HepG2 (cell line): ENCODE results near the gene BTG1. TPM values are rescaled to one million over a fixed set of nuclear protein-coding genes. Genes with fewer than 3 reads are reported as not detected.
"Not testable (repeated sequence)": the region's sequence is repeated elsewhere in the genome, so short reads cannot be mapped to it uniquely, and the experiment has no call there.

ENCODE experiments used
- ATAC-seq: fragments of 200-7000 bp; cut with Tn5 transposase; 3 replicates; pipeline ENCODE4 v1.9.1; 2020; ENCODE audit warnings: mild to moderate bottlenecking, moderate library complexity
- BruUV-seq: library from RNA; stranded (reverse); fragments of 400-500 nt; replicated peaks from 2 replicates; lab custom pipeline; 2021; lab: Mats Ljungman, UMichigan
- CTCF ChIA-PET: fragments of 300-600 bp; formaldehyde crosslinking; extraction: SDS; loops from one replicate; lab custom pipeline; 2021; ENCODE audit warnings: low total read pairs, inconsistent platforms, low intra/inter-chr PET ratio; lab: Yijun Ruan, JAX
- POLR2A ChIA-PET: fragments of 350-600 bp; sonication (Branson Sonifier 250); formaldehyde crosslinking; loops from one replicate; lab custom pipeline; 2020; ENCODE audit warnings: antibody characterized with exemption, inconsistent platforms; lab: Yijun Ruan, JAX
- DNase-seq: peaks from one replicate; pipeline ENCODE4 v3.0.0-alpha.2; 2015; ENCODE audit warnings: low spot score
- FAIRE-seq: peaks from 3 replicates; lab custom pipeline; 2011; peaks lifted over from hg19 to GRCh38; lab: Jason Lieb, UNC
- H2AFZ ChIP-seq: one replicate; pipeline ENCODE4 v1.6.1; 2011; ENCODE audit warnings: low read length, inconsistent platforms
- H3K27ac ChIP-seq: fragments of 300-600 bp; 3 replicates; pipeline ENCODE4 v1.8.0; 2011; ENCODE audit warnings: mixed run types, mild to moderate bottlenecking, mixed read lengths, low read length, inconsistent platforms; ENCODE audit not compliant: insufficient read depth; ENCODE audit errors: extremely low read length
- H3K27me3 ChIP-seq, 2 experiments: fragments of 200-600 bp in 1 of 2; 2 replicates in 1 of 2; 3 replicates in 1 of 2; pipeline versions ENCODE4 v1.6.0 to v1.8.0; 2011; ENCODE audit warnings: low read length in 2 of 2, mild to moderate bottlenecking in 2 of 2, moderate library complexity in 2 of 2, inconsistent platforms in 1 of 2; ENCODE audit not compliant: insufficient read depth in 2 of 2, control insufficient read depth in 1 of 2
- H3K36me3 ChIP-seq, 2 experiments: fragments of 200-600 bp in 1 of 2; replicated peaks in 1 of 2; 2 replicates in 1 of 2; 3 replicates in 1 of 2; pipeline versions ENCODE4 v1.5.1 to v1.8.0; 2011; ENCODE audit warnings: low read length in 2 of 2, inconsistent platforms in 1 of 2; ENCODE audit not compliant: insufficient read depth in 2 of 2, control insufficient read depth in 1 of 2
- H3K4me1 ChIP-seq: 2 replicates; pipeline ENCODE4 v1.5.1; 2012; ENCODE audit warnings: low read length, inconsistent platforms; ENCODE audit not compliant: insufficient read depth
- H3K4me2 ChIP-seq: 2 replicates; pipeline ENCODE4 v1.6.0; 2011; ENCODE audit warnings: low read depth, low read length, inconsistent platforms
- H3K4me3 ChIP-seq, 3 experiments: fragments of 200-600 bp in 1 of 3; sonication (generic), shearing (Covaris generic) in 1 of 3; replicated peaks in 1 of 3; 2 replicates each; pipeline ENCODE4 v1.5.1; 2011 to 2016; ENCODE audit warnings: low read length in 3 of 3, inconsistent platforms in 2 of 3, low read depth in 2 of 3, mild to moderate bottlenecking in 2 of 3, control low read depth in 1 of 3, mixed read lengths in 1 of 3; ENCODE audit not compliant: insufficient read depth in 1 of 3
- H3K79me2 ChIP-seq: one replicate; pipeline ENCODE4 v1.6.1; 2011; ENCODE audit warnings: low read length, inconsistent platforms; ENCODE audit not compliant: insufficient read depth
- H3K9ac ChIP-seq: 2 replicates; pipeline ENCODE4 v1.6.0; 2011; ENCODE audit warnings: mild to moderate bottlenecking, low read depth, low read length, inconsistent platforms; ENCODE audit not compliant: insufficient read depth
- H3K9me3 ChIP-seq: 2 replicates; pipeline ENCODE4 v1.5.1; 2012; ENCODE audit warnings: mild to moderate bottlenecking, low read length
- H4K20me1 ChIP-seq: 2 replicates; pipeline ENCODE4 v1.6.0; 2011; ENCODE audit warnings: inconsistent platforms, mild to moderate bottlenecking, low read length, moderate library complexity; ENCODE audit not compliant: insufficient read depth
- CENPT ChIP-seq: sonication (generic); formaldehyde crosslinking; IDR thresholded peaks from 2 replicates; pipeline ENCODE4 v1.8.0; 2022; ENCODE audit warnings: low read depth, mild to moderate bottlenecking, moderate library complexity, missing genetic modification reagents
- ZBTB26 ChIP-seq: IDR thresholded peaks from 2 replicates; pipeline ENCODE4 v1.6.1; 2016; ENCODE audit warnings: missing compliant biosample characterization, missing genetic modification reagents, borderline replicate concordance
- ZNF318 ChIP-seq: sonication (generic); formaldehyde crosslinking; IDR thresholded peaks from 2 replicates; pipeline ENCODE4 v1.4.0; 2020; ENCODE audit warnings: mild to moderate bottlenecking, missing genetic modification reagents
- ZNF326 ChIP-seq: sonication (generic); formaldehyde crosslinking; IDR thresholded peaks from 2 replicates; pipeline ENCODE4 v1.4.0; 2020; ENCODE audit warnings: missing genetic modification reagents, borderline replicate concordance
- WGBS: methylation state at CpG from one replicate; pipeline ENCODE4 v1.1.6; 2017; ENCODE audit warnings: low lambda C conversion rate; 5-methylcytosine and 5-hydroxymethylcytosine counted together
- in situ Hi-C: cut with HindIII; loops from 2 replicates; pipeline ENCODE4 v1.10.0; 2017; ENCODE audit warnings: low pct_unique_long_range_greater_than_20kb; ENCODE audit not compliant: extremely low pct_ligation_motif_present
- intact Hi-C: fragments of 100-400 bp; cut with micrococcal nuclease; formaldehyde crosslinking; loops from one replicate; pipeline ENCODE4 v1.10.0; 2022; ENCODE audit not compliant: unreplicated experiment
- polyA plus RNA-seq, 8 experiments: library from polyadenylated mRNA; depleted of rRNA in 3 of 8; stranded (reverse) in 7 of 8; unstranded in 1 of 8; fragments of >200 nt; fragmentation: Illumina TruSeq in 4 of 8; extraction: Trizol in 4 of 8; gene quantifications; 2 replicates each; pipeline versions ENCODE4 v1.2.1 to v1.2.3, GENCODE V29; 2011 to 2016; ENCODE audit warnings: low read depth in 4 of 8, missing spikeins in 1 of 8, mixed read lengths in 1 of 8; ENCODE audit not compliant: insufficient read depth in 1 of 8
- total RNA-seq, 5 experiments: library from RNA; depleted of rRNA; stranded (reverse); fragments of >200 nt; fragmentation: Illumina TruSeq; extraction: Trizol; gene quantifications; 2 replicates each; pipeline ENCODE4 v1.2.3, GENCODE V29; 2016; ENCODE audit warnings: low read depth in 1 of 5

The BTG1 gene
- total and polyA plus RNA-seq, 2 of the 13 experiments (the other 11 are each of a cell fraction or from before 2014, with no cell fraction given), result 7.5 to 16.7 TPM

- no peak for TF ChIP-seq ZNF318 (CRISPR knock-in tag)
- TF ChIP-seq ZBTB26 (CRISPR knock-in tag), result no peak
- TF ChIP-seq ZNF326 (CRISPR knock-in tag), result no peak
- TF ChIP-seq CENPT, result no peak
Measured at GRCh38 chr12:92136026-92136730, 9.5 kb downstream of the BTG1 start (continued).

- H3K27ac ChIP-seq, CTCF ChIA-PET, H3K9ac ChIP-seq, H2AFZ ChIP-seq, ATAC-seq, in situ Hi-C loops, H3K4me2 ChIP-seq, H3K36me3 ChIP-seq, H3K4me3 ChIP-seq, BruUV-seq, DNase-seq, H3K9me3 ChIP-seq, FAIRE-seq, H3K27me3 ChIP-seq: not testable (repeated sequence)
- over 99% methylated on average over 8 of the region's 8 CpGs for WGBS
- Histone ChIP-seq H3K79me2 (peaks cover 19% of the 10 kb centered on the region), H4K20me1 (peaks cover 12% of the 10 kb centered on the region), H3K4me1 (peaks cover 47% of the 10 kb centered on the region)
- intact Hi-C loops, result loop anchor here (5.0 kb wide), 1 partner anchor 367 kb away; no protein-coding TSS in a partner anchor
- POLR2A ChIA-PET, result interaction anchor here (0.7 to 3.2 kb wide), 2 partner anchors 9 to 29 kb away, joined by 3 to 15 read pairs; partner anchors contain the start of gene BTG1
Measured at GRCh38 chr12:92135541-92135940, 10.1 kb downstream of the BTG1 start.
